ENCODE data around the gene PGM5.

PGM5 gene

DNA sequence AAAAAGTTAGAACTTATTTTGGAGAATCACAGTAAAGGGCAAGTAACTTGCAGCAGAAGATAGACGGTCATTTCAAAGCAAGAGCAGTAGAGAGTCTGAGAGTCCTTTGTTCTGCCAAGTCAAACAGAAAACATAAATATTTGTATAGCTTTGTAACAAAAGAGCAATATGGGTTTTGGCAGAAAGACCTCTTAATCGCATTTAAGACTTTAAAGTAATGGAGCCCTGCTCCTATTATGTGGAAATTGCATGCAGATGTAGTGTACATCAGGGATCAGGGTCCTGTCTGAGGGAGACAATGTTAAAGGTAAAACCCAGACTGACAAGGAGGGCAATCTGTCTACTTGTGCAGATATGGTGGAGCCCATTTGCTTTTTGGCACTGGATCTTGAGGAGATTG is 87.2 kb downstream of the PGM5 start:
- FAIRE-seq, result no peak

DNA sequence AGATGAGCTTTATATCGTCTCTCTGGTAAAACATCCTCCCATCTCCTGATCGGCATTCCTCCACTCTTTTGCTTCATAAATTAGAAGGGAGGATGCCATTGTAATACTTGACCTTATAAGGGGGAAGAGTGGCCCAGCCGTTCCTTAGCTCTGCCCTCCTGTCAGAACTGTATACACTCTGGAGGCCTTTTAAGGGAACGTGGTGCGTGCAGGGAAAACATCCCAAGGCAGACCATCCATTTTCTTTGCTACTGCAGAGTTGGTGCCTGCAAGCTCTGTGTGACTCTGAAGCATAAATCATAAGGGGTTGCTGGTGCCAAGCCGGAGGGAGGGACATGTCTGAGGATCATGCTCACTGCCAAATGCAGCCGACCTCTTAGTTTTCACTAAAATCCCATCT is 90.4 kb downstream of the PGM5 start:
- FAIRE-seq, result peak; percentile 33

DNA sequence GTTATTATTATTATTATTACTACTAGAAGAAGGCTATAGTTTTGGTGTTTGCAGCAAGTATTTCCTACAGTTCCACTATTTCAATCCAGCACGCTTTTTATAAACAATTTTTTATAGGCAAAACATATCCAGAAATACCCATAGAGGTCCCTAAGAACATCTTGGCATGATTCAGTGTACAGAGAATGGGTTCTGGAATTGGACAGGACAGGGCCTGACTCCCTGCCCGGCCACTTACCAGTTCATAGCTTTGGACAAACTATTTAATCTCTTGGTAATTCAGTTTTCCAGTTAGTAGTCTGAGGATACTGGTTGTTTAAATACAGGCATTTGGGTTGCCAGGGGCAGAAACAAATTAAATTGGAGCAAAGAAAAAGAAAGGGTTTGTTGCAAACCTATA is 91.2 kb downstream of the PGM5 start:
- FAIRE-seq, result no peak

DNA sequence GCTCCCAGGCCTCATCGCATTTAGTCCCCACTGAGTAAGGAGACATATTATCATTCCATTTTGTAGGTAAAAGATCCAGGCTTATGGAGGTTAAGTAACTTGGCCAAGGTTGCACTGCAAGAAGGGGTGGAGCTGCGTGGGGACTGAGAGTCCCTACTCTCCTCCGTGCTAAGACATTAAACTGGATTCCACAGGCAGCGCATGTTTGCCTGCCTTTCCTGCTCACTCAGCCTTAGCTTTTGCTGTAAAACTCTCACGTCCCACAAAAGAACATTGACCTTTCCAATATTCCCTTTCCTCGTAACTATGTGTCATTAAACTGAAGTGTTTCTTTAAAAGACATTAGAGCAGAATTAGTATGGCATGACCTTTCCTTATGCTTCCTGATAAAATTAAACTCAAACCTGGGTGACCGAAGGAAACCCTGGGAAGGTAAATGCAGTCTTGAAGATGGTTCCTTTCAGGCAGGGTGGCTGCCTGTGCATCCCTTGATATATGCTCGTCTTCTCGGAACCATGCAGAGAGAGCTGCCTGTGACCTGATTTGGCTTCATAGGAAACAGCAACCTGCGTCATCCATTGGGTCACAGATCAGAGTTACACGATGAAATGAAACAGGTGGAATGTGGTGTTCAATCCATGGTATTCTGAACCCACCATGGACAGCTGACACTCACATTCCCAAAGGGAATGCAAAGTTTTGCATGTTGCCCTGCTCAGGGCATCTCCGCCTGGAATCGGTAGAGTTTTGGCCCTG is 98.3 kb downstream of the PGM5 start:
- FAIRE-seq, result no peak

DNA sequence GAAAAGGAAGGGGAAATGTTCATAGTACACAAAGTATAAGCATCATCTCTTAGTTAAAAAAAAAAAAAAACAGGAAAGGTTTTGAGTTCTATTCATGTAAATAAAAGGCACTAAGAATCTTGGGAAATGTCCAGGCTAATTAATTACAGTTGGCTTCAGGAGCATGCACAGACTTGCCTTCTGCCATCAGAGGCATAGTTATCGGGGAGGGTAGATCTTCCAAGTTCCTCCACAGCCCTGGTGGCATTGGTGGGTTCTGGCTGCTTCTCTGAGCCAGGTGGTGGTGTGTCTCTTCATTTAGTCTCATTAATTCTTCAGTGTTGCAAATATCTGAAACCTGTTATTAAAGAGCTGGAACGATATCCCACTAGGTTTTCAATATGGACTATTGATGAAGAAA is 99.0 kb downstream of the PGM5 start:
- no peak for FAIRE-seq

DNA sequence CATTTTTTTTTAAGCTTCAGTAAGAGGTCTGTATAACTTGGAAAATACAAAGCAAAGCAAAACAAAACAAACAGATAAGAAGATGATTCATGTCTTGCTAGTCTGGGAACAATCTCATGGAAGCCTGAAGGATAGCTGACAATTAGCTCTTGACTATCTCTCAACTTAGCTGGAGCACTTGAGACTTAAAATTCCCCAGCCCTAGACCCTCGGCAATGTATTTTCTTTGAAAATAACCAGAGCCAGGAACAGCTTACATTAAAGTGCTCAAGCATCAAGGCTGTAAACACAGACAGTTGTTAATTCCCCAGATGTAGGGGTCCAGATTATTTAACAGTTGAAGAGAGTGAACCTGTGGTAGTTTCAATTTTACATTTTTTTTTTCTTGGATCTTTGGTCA is 101.4 kb downstream of the PGM5 start:
- FAIRE-seq, result no peak

DNA sequence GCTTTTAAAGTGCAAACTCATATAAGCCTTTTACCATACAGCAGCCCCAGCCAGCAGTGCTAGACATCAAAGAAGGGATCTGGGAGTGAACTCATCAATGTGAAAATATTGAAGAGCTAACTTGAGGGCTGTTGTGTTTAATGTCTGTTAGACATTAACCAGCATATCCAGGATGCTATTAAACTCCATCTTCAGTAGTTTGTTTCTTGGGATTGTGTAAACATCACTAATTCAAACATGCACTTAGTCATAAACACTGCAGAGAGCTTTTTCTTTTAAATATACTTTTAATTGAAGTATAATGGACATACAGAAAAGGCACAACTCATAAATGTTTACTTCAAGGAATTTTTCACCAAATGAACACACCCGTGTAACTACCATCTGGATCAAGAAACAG is 102.5 kb downstream of the PGM5 start:
- FAIRE-seq, result peak; percentile 93

DNA sequence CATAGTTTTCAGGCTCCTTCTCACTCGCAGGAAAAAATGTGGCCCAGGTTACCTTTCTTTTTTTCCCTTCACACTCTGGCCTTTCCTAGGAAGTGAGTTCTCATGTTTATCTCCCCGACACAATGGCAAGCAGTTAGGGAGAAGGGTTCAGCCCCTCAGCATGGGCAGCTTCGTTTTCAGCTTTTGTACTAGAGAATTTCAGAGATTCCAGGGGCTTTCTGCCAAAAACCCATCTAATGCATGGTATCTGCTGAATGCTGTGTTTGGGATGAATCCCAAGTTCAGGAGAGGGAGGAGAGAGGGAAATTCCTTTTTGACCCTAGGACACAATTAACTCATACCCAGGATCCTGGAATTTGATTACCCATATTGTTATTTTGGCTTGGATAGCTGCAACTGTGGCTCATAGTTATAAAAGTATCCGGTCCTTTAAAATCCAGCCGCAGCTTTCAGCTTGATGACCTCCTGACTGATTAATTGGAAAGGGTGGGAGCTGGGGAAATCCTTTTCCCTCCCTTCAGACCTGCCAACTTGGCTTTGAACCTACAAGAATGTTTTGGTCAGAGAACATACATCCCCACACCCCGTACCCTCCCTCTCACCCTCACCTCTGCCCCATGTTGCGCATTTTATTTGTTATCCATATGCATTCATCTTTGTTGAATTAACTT is 105.8 kb downstream of the PGM5 start:
- FAIRE-seq, result no peak

DNA sequence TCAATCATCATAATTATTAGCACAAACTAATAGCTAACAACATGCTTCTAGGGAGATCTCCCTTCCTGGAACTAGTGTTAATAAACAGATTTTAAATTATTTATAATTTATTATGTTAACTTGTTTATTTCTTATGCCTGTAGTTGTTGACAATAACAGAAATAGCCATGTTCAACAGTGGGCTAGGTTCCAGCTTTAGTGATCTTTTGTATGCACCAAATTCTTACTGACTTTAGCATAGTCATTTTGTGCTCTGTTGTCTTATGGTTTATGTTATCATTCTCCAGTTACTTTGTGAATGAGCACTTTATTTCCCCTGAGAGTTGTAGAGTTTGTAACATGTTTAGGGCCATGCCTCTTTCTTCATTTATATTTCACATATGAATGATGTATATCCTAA is 113.7 kb downstream of the PGM5 start:
- no peak for FAIRE-seq

DNA sequence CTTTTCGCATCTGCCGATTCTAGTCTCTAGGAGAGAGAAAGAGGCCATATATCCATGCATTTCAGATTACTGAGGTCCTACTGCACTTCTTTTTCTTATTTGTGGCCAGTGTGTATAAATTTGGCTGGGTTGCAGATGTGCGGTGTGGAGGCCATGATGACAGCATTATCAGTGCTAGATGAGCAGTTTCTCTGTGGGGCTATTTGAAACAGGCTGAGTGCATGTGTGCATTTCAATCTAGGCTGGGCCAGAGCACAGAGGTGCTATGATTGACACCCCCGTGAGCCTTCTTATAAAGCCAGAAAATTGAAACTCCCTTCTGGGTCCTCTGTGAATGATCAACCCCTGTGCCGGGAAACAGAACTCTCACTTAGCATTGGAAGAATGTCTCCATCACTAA is 114.2 kb downstream of the PGM5 start:
- no peak for FAIRE-seq

DNA sequence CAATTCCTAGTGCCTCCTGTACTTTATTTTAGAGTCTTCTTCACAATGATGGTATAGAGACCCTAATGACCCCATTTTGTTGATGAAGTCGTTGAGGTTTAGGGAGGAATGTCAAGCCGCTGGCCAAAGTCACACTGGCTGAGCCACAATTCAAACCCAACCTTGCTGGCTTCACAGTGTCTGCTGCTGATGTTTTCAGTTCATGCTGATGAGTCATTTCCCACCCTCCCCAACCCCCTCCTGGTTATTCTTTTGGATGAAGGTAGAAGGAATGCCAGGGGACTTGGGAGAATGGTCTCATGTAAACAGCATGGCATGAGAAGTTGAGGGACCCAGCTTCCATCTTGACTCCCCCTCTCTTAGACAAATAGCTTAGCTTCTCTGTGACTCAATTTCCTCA is 115.7 kb downstream of the PGM5 start:
- FAIRE-seq, result no peak

DNA sequence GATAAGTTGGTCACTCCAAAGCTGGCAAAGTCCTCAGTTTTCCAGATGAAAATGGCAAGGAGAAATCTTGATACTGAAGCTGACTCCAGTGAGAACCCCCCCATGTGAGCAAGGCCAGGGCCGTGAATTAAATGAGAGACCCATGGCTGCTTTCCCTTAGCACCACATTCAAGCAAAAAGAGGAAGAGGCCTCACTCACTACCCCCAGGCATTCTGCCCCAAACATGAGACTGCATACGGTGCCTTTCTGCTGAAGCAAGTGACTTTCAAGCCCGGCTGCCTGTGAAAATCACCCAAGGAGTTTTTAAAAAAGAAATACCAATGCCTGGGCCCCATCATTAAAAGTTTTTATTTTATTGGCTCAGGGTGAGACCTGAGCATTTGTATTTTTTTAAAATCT is 117.4 kb downstream of the PGM5 start:
- FAIRE-seq, result no peak

DNA sequence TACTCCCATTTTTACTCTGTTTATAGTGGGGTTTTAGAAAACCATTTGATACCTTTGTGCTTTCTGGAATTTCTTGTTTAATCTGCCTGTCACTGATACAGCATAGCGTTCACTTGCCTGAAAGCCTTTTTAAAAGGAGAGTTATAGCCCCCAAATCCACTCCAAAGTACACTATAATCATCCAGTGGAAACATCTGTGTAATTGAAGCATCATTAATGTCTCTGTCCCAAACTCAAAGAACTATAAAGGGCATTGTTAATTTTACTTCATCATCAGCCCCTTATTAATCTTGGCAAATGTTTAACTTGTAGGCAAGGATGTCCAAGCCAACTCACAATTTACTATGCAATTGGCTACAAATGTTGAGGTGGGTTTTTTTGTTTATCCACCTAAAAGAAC is 120.0 kb downstream of the PGM5 start:
- no peak for FAIRE-seq

DNA sequence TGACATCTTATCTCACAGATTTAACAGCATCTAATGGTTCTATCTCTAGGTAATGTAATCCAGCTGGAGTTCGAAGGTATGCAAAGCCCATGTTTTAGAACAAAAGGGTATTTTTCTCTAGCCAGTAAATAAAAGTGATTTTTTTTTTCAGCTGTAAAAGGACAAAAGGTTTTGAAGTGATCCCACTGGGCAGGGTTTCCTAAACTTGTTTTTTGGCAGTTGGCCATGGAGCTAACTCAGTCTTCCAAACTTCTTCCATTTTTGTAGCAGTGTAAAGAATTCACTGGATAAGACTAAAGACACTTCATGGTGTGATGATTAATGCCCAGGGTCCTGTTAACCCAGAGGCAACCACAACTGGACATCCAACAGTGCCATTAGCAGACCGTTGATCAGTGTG is 120.4 kb downstream of the PGM5 start:
- no peak for FAIRE-seq

DNA sequence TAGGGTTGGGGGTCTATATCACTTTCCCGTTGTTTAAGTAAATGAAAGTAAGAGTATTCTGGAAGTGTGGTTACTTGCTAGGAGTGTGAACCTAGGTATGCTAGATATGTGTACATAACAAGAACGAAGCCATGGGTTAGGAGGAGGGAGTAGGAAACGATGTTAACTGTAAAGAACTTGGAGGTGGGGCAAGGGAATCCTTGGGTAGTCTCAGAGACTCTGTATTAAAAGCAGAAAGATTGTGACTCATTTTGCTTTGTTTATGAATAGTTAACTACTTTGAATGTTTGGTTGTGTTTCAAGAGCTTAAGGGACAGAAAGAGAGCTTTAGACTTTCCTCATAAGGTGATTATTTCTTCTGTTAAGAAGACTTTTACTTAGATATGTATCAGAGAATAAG is 124.4 kb downstream of the PGM5 start:
- FAIRE-seq, result peak; percentile 54

DNA sequence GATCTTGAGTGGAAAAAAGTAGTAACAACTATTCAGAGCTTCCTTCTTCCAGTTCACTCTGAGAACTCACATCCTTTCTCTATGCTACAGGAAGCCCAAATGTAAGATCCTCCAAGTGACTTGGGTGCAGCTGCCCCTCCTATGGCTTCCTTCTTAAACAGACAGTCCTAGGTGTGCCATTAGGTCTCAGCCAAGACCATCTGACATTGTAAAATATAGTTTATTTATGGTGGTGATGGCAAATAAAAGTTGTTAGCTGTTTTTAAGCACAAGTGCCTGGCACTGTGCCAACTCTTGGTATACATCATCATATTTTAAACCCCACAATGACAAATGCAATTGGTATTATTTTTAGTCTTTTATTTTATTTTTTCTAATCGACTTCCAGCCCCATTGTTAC is 126.1 kb downstream of the PGM5 start:
- no peak for FAIRE-seq

DNA sequence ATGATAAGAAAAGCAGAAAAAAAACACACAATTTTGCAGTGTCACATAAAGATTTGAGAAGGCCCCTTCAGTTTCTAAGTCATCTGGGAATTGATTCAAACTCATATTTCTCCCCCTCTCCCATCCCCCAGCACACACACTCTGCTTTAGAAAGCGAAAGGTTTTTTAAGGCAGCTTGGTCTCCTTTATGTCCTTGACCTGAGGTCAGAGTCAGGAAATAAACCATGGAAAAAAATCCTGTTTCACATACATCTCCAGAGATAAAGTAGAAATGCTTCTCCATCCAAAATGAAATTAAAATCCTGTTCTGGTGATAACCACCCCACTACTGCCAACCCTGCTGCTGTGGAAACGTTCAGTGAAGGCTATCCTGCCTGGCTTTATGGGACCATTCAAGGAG is 131.7 kb downstream of the PGM5 start:
- FAIRE-seq, result no peak

DNA sequence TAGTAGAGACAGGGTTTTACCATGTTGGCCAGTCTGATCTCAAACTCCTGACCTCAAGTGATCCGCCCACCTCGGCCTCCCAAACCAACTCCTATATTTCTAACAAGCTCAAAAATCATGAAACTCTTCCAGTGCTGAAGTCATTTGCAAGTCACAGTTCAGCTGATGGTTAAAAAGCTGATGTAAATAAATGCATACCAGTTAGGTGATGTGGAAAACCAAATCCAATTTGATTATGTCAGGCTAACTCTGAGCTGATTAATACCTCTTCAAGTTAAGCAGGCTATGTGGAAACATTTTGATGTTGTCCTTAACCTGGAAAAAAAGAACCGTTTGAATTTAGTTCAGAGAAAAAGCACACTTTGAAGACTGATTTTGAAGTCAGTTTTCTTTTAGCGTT is 133.2 kb downstream of the PGM5 start:
- no peak for FAIRE-seq

DNA sequence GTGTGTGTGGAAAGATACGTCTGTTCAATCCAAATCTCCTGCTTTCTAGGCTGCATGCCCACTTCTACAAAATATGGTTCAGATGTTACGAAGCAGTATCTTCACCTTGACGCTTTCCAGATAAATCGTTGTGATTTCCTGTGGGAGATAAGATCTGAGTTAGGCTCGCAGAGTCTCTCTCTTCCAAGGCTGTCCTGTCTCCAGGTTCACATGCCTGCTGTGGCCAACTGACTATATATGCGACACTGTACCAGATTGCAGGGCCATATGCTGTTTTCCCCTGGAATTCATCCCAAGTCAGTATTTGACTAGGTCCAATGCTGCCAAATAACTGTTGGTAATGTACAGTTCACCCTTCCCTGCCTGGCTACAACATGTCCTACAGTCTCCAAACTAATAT is 136.4 kb downstream of the PGM5 start:
- FAIRE-seq, result no peak

DNA sequence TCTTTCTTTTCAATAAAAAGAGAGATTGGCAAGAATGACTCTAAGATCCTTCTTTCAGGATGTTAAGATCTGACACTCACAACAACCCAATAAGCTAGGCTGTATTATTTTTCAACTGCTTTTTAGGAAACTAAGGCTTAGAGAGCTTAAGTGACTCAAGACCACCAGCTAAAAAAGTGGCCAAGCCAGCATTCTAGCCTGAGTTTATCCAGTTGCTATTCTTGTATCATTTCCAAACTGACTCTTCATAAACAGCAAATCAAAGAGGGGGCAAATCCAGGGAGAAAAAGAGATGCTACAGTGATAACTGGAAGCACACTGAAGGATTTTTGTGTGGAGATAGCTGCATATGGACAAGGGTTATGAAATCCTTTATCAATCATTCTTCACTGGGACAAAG is 137.1 kb downstream of the PGM5 start:
- no peak for FAIRE-seq

DNA sequence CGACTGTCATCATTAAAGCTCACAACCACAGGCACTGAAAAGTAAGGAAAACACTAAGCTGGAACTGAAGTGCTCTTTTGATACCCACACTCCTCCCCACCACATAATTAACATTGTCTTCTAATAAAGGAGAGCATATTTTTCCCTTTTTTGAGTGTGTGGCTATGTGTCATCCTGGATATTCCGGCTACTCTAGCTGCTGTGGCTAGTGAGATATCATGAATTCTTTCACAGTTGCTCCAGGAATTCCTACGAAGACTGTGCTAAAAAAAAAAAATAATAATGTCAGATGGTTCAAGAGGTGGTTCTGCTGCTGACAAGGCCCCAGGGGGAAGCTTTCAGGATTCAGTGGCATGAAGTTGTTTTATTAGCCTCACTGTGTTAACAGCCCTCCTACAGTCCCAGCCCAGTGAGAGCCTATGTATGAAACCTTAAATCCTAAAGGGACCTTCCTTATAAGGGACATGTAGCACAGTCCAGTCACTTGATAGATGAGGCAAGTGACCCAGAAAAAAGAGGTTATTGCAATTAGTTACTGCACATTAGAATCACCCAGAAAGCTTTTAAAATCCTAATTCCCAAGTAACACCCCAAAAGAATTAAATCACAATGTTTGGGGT is 137.7 kb downstream of the PGM5 start:
- FAIRE-seq, result no peak

DNA sequence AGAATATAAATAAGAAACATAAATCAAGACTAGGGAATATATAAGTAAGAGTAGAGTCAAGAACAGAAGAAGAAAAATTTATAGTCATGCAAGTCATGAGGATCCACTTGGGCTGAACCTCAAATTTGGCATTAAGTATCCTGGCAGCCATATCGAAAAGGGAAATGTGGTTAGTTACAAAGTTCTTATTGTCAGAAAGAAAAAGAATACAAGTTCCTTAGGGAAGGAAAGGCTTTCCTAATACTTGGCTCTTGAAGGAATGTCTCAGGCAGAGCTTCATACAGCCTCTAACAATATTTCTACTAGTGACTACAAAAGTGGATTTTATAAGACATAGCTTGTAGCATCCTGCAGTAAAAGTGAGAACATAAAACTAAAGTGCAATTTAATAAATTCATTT is 138.8 kb downstream of the PGM5 start:
- FAIRE-seq, result no peak

DNA sequence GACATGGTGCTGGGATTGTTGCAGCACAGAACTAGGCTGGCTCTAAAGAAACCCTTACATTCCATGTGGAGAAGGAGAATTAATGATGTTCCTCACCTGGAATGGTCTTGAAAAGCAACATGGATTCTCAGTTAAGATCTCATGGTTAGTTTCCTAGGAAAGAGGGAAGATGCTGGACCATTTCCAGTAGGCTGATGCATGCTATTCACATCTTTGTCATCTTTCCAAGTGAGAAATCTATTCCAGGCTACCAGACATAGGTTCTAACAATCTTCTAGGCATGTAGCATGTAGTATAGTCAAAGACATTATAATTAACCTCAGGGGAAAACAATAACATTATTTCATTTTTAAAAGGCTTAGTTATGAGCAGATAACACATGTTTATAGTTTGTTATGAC is 139.9 kb downstream of the PGM5 start:
- no peak for FAIRE-seq

DNA sequence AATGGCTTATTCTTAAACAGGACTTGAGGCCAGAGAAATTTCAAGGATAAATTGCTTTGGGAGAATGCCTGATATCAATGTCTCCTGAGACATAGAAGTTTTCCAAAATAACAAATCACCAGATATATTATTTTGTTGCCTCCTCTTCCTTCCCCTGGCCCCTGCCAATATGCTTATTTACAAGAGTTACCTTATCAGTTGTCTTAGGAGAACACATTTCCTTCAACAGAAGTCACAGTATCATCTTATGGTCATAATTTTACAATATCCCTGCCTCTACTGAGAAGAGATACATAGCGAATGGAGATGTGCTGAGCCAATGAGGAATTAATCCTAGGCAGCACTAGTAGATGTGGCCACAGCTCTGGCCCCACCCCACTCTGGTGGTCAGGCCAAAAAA is 141.2 kb downstream of the PGM5 start:
- FAIRE-seq, result no peak
